Neural crest cell (in vitro differentiated cells): ENCODE data around the gene MRAS. TPM values are rescaled to one million over a fixed set of nuclear protein-coding genes. Genes with fewer than 3 reads are reported as not detected.

Experiments used
- DNase-seq: peaks from one replicate; pipeline ENCODE4 v3.0.0; 2021; ENCODE audit warnings: low read depth, mixed read lengths, low spot score
- H3K27ac Mint-ChIP-seq: one replicate; pipeline ENCODE4 v1.8.0; 2021; ENCODE audit warnings: mild to moderate bottlenecking, mixed read lengths; ENCODE audit not compliant: unreplicated experiment
- H3K27me3 Mint-ChIP-seq: 2 replicates; pipeline ENCODE4 v1.8.0; 2021; ENCODE audit warnings: low read depth, mild to moderate bottlenecking, mixed read lengths
- H3K36me3 Mint-ChIP-seq: 2 replicates; pipeline ENCODE4 v1.8.0; 2021; ENCODE audit warnings: low read depth, mild to moderate bottlenecking, mixed read lengths
- H3K4me1 Mint-ChIP-seq: 2 replicates; pipeline ENCODE4 v1.8.0; 2021; ENCODE audit warnings: mixed read lengths
- H3K4me3 Mint-ChIP-seq: one replicate; pipeline ENCODE4 v1.8.0; 2021; ENCODE audit warnings: mild to moderate bottlenecking, mixed read lengths
- H3K9me3 Mint-ChIP-seq: 2 replicates; pipeline ENCODE4 v1.8.0; 2021; ENCODE audit warnings: mixed read lengths
- CTCF ChIP-seq: fragments of 200-600 bp; sonication (generic); conservative IDR thresholded peaks from 2 replicates; pipeline ENCODE4 v1.5.0; 2021; ENCODE audit warnings: antibody characterized with exemption, mild to moderate bottlenecking
- total RNA-seq: library from RNA; stranded (reverse); gene quantifications from 2 replicates; pipeline ENCODE4 v1.2.1, GENCODE V29; 2021

Gene MRAS
- total RNA-seq, 1 donor from 2014 or later, result 27.0 TPM

- no peak for TF ChIP-seq CTCF
- no peak for DNase-seq
- Mint-ChIP-seq H3K9me3 (no peaks in the 10 kb centered on the region), H3K27ac (no peak overlapping the region), H3K4me3 (no peak overlapping the region), H3K27me3 (no peaks in the 10 kb centered on the region), H3K4me1 (no peaks in the 10 kb centered on the region), H3K36me3 (peaks cover 7% of the 10 kb centered on the region)
These were observed 50.6 kb downstream of the MRAS start for GRCh38 chr3:138398791-138399575.

GRCh38 chr3:138399766-138400165 is 51.4 kb downstream of the MRAS start:
- no peak overlapping the region for H3K27ac Mint-ChIP-seq
- no peak for TF ChIP-seq CTCF
- H3K36me3 Mint-ChIP-seq, result peaks cover 12% of the 10 kb centered on the region
- no peaks in the 10 kb centered on the region for H3K27me3 Mint-ChIP-seq
- H3K4me1 Mint-ChIP-seq, result no peaks in the 10 kb centered on the region
- DNase-seq, result no peak
- no peaks in the 10 kb centered on the region for H3K9me3 Mint-ChIP-seq
- no peak overlapping the region for H3K4me3 Mint-ChIP-seq

DNA sequence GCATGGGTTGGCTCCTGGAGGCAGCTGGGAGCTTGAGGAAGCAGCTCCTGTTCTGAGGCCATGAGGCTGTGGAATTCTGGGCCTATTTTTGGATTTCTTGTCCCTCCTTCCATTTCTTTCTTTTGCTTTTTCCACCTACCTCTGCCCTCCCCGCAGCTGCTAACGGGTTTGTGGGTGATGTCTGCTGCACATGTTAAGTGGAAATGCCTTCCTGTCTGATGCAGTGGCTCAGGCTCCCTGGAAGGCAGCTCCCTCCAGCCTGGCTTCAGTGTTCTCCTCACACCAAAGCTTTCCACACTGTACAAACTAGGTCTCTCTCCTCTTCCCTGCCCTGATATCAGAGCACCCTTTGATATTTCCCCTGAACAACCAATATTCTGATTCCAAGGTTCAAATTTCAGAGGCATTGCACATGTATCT is 52.3 kb downstream of the MRAS start:
- peaks cover 16% of the 10 kb centered on the region for H3K36me3 Mint-ChIP-seq
- no peak for DNase-seq
- TF ChIP-seq CTCF, result no peak
- no peak overlapping the region for H3K27ac Mint-ChIP-seq
- H3K4me1 Mint-ChIP-seq, result no peaks in the 10 kb centered on the region
- no peaks in the 10 kb centered on the region for H3K9me3 Mint-ChIP-seq
- H3K27me3 Mint-ChIP-seq, result no peaks in the 10 kb centered on the region
- no peak overlapping the region for H3K4me3 Mint-ChIP-seq

DNA sequence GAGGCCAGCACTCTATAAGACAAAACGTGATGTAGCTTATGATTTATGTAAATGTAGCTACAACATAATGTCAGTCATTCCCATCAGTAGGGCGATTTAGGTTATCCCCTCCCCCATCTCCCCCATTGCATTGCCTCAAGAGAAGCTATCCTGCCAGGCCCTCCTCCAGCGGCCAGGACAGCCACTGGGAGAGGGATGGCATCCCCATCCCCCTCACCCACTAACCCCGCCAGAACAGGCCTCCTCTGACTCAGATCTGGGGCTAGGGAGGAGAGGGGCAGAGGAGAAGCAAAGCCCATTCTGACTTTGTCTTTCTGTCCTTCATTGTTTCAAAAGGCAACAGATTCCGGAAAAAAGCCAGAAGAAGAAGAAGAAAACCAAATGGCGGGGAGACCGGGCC is 53.5 kb downstream of the MRAS start:
- no peak for DNase-seq
- no peaks in the 10 kb centered on the region for H3K9me3 Mint-ChIP-seq
- no peaks in the 10 kb centered on the region for H3K4me1 Mint-ChIP-seq
- H3K36me3 Mint-ChIP-seq, result peaks cover 16% of the 10 kb centered on the region
- no peak overlapping the region for H3K27ac Mint-ChIP-seq
- TF ChIP-seq CTCF, result no peak
- H3K27me3 Mint-ChIP-seq, result no peaks in the 10 kb centered on the region
- H3K4me3 Mint-ChIP-seq, result no peak overlapping the region

- Mint-ChIP-seq H3K4me1 (no peaks in the 10 kb centered on the region), H3K9me3 (no peaks in the 10 kb centered on the region), H3K27me3 (no peaks in the 10 kb centered on the region), H3K27ac (no peak overlapping the region), H3K36me3 (peaks cover 16% of the 10 kb centered on the region), H3K4me3 (no peak overlapping the region)
- TF ChIP-seq CTCF, result no peak
- DNase-seq, result no peak
These were observed 55.7 kb downstream of the MRAS start for GRCh38 chr3:138404121-138404520.
